Testis (tissue), 3 donors: Measurements from ENCODE around the gene VPS52. TPM values are rescaled to one million over a fixed set of nuclear protein-coding genes. Genes with fewer than 3 reads are reported as not detected.

Source experiments
- DNase-seq: peaks from one replicate; pipeline ENCODE4 v3.0.0-alpha.2; 2019
- H3K27ac ChIP-seq, 2 donors: fragments of 200-600 bp; sonication (generic); one replicate each; pipeline ENCODE4 v1.5.1; 2019
- H3K27me3 ChIP-seq: fragments of 200-600 bp; sonication (generic); one replicate; pipeline ENCODE4 v1.5.1; 2019
- H3K36me3 ChIP-seq: fragments of 200-600 bp; sonication (generic); one replicate; pipeline ENCODE4 v1.5.1; 2017; ENCODE audit warnings: low read depth; ENCODE audit errors: missing control alignments
- H3K4me1 ChIP-seq: fragments of 200-600 bp; sonication (generic); one replicate; pipeline ENCODE4 v1.5.1; 2019
- H3K4me3 ChIP-seq, 2 donors: fragments of 200-600 bp; sonication (generic); one replicate each; pipeline ENCODE4 v1.5.1; 2017 to 2019
- H3K9me3 ChIP-seq: fragments of 200-600 bp; sonication (generic); one replicate; pipeline ENCODE4 v1.5.1; 2017
- CTCF ChIP-seq, 3 experiments: fragments of 450-650 bp in 2 of 3; fragments of 200-600 bp in 1 of 3; sonication (generic) in 1 of 3; IDR thresholded peaks; one replicate each; pipeline ENCODE4 v1.5.1; 2016 to 2019; ENCODE audit warnings: antibody characterized with exemption in 3 of 3, mild to moderate bottlenecking in 2 of 3, moderate library complexity in 1 of 3
- POLR2A ChIP-seq: fragments of 450-650 bp; IDR thresholded peaks from one replicate; pipeline ENCODE4 v1.6.1; 2017; ENCODE audit warnings: antibody characterized with exemption, mild to moderate bottlenecking, moderate library complexity
- WGBS, 2 donors: methylation state at CpG; one replicate each; pipeline ENCODE4 v1.1.5; 2018; 5-methylcytosine and 5-hydroxymethylcytosine counted together
- intact Hi-C: fragments of 100-400 bp; cut with DNase I; formaldehyde crosslinking; loops from one replicate; pipeline ENCODE4 v1.15.1; 2023; ENCODE audit warnings: low total_unique reads
- polyA plus RNA-seq: library from polyadenylated mRNA; stranded (reverse); fragments of 350-450 nt; fragmentation: Illumina TruSeq; extraction: RNeasy Lipid Tissue Mini Kit (QIAGEN cat#74804); gene quantifications from one replicate; pipeline ENCODE4 v1.2.3, GENCODE V29; 2014; ENCODE audit warnings: low read depth, low replicate concordance; ENCODE audit not compliant: insufficient read depth
- total RNA-seq, 2 donors: library from RNA; depleted of rRNA; stranded (reverse); fragments of >200 nt; gene quantifications; one replicate each; pipeline ENCODE4 v1.2.3, GENCODE V29; 2016

The VPS52 gene
- total and polyA plus RNA-seq, 3 donors from 2014 or later = 71.0 to 87.1 (median 85.0) TPM

GRCh38 chr6:33315793-33316602 lies 44.3 kb upstream of the VPS52 start:
- H3K36me3 ChIP-seq = no peaks in the 10 kb centered on the region
- 61 to 69% methylated on average over 10 to 17 of the region's 17 CpGs for WGBS, 2 donors
- peak overlapping the region in 1 of 2 donors; percentile 97 for H3K27ac ChIP-seq
- DNase-seq = no peak
- H3K4me3 ChIP-seq = no peak overlapping the region
- H3K27me3 ChIP-seq = no peaks in the 10 kb centered on the region
- H3K9me3 ChIP-seq = no peaks in the 10 kb centered on the region
- TF ChIP-seq CTCF (IDR thresholded peaks at IDR 0.05) (no peak), POLR2A (no peak)
- H3K4me1 ChIP-seq = peaks cover 49% of the 10 kb centered on the region
- intact Hi-C loops = loop anchor here (10.0 kb wide), 2 partner anchors 99 to 111 kb away; partner anchors contain the start of genes CUTA, HSD17B8, PHF1 and RING1

- TF ChIP-seq POLR2A (no peak), CTCF (IDR thresholded peaks at IDR 0.05) (no peak)
- WGBS, 2 donors = 33 to 40% methylated on average over 10 to 47 of the region's 47 CpGs
- H3K4me3 ChIP-seq = peak overlapping the region in 1 of 2 donors; percentile 87
- no peaks in the 10 kb centered on the region for H3K36me3 ChIP-seq
- H3K9me3 ChIP-seq = no peaks in the 10 kb centered on the region
- DNase-seq = peak; percentile 74
- peaks cover 42% of the 10 kb centered on the region for H3K4me1 ChIP-seq
- H3K27ac ChIP-seq = peak overlapping the region; percentile 94 to 97
- no peaks in the 10 kb centered on the region for H3K27me3 ChIP-seq
- intact Hi-C loops = loop anchor here (10.0 kb wide), 2 partner anchors 100 to 110 kb away; partner anchors contain the start of genes CUTA, HSD17B8, PHF1 and RING1
Observed at GRCh38 chr6:33314943-33315792, 43.5 kb upstream of the VPS52 start.

GRCh38 chr6:33314515-33314942 lies 42.9 kb upstream of the VPS52 start:
- intact Hi-C loops = loop anchor here (10.0 kb wide), 2 partner anchors 100 to 110 kb away; partner anchors contain the start of genes CUTA, HSD17B8, PHF1 and RING1
- peaks cover 38% of the 10 kb centered on the region for H3K4me1 ChIP-seq
- no peak for TF ChIP-seq POLR2A
- no peak for TF ChIP-seq CTCF (IDR thresholded peaks at IDR 0.05)
- H3K27ac ChIP-seq = peak overlapping the region; percentile 94 to 97
- WGBS, 2 donors = 0 to 2% methylated on average over 9 to 10 of the region's 10 CpGs
- DNase-seq = peak; percentile 86
- H3K27me3 ChIP-seq = no peaks in the 10 kb centered on the region
- H3K9me3 ChIP-seq = no peaks in the 10 kb centered on the region
- peak overlapping the region; percentile 78 to 87 for H3K4me3 ChIP-seq
- H3K36me3 ChIP-seq = no peaks in the 10 kb centered on the region

- WGBS, 2 donors = 0% methylated on average over 24 to 36 of the region's 47 CpGs
- TF ChIP-seq CTCF (IDR thresholded peaks at IDR 0.05) (no peak), POLR2A (no peak)
- H3K9me3 ChIP-seq = no peaks in the 10 kb centered on the region
- H3K36me3 ChIP-seq = no peaks in the 10 kb centered on the region
- peak within 1 kb of the TSS; percentile 94 to 97 for H3K27ac ChIP-seq
- peak; percentile 53 for DNase-seq
- no peaks in the 10 kb centered on the region for H3K27me3 ChIP-seq
- intact Hi-C loops = loop anchor here (10.0 kb wide), 2 partner anchors 101 to 109 kb away; partner anchors contain the start of genes CUTA, HSD17B8, PHF1 and RING1
- H3K4me1 ChIP-seq = peaks cover 33% of the 10 kb centered on the region
- peak within 1 kb of the TSS; percentile 78 to 87 for H3K4me3 ChIP-seq
Observed at GRCh38 chr6:33313709-33314514, 42.2 kb upstream of the VPS52 start, which contains the start of gene TAPBP. TSS of gene TAPBP (minus strand) at chr6:33314078. CDS start at chr6:33314041, 37 bp downstream.
